Pancreas (tissue), 10 donors: Measurements from ENCODE around the gene MICAL3. TPM values are rescaled to one million over a fixed set of nuclear protein-coding genes. Genes with fewer than 3 reads are reported as not detected.

Source experiments
- ATAC-seq, 4 donors: fragments of 200-7000 bp; cut with Tn5 transposase; one replicate each; pipeline versions ENCODE4 v1.8.0 to v1.9.1; 2020; ENCODE audit warnings: mild to moderate bottlenecking in 4 of 4, moderate library complexity in 4 of 4
- DNase-seq, 6 donors: peaks; one replicate each; pipeline ENCODE4 v3.0.0-alpha.2; 2020
- FAIRE-seq: peaks from 2 replicates; lab custom pipeline; 2012; peaks lifted over from hg19 to GRCh38; lab: Jason Lieb, UNC
- H3K27ac ChIP-seq, 4 donors: fragments of 200-600 bp; sonication (generic); 1 replicate in 3 of 4; 2 replicates in 1 of 4; pipeline versions ENCODE4 v1.5.0 to v1.8.0; 2020
- H3K27me3 ChIP-seq, 4 donors: fragments of 200-600 bp; one replicate each; pipeline ENCODE4 v1.8.0; 2021
- H3K36me3 ChIP-seq, 3 donors: fragments of 200-600 bp; sonication (generic) in 1 of 3; one replicate each; pipeline versions ENCODE4 v1.5.0 to v1.8.0; 2020 to 2021
- H3K4me1 ChIP-seq, 3 donors: fragments of 200-600 bp; one replicate each; pipeline ENCODE4 v1.8.0; 2021
- H3K4me3 ChIP-seq, 4 donors: fragments of 200-600 bp; sonication (generic) in 2 of 4; one replicate each; pipeline versions ENCODE4 v1.5.0 to v1.8.0; 2020 to 2021
- H3K9me3 ChIP-seq, 4 donors: fragments of 200-600 bp; one replicate each; pipeline ENCODE4 v1.8.0; 2021
- CTCF ChIP-seq, 4 donors: fragments of 200-600 bp; sonication (generic) in 3 of 4; IDR thresholded peaks; one replicate each; pipeline versions ENCODE4 v1.5.0 to v1.8.0; 2021; ENCODE audit warnings: antibody characterized with exemption in 4 of 4
- WGBS, 2 donors: extraction: QIAGEN DNeasy Blood & Tissue Kit; methylation state at CpG; one replicate each; pipeline ENCODE4 v1.1.7; 2013; 5-methylcytosine and 5-hydroxymethylcytosine counted together
- intact Hi-C, 3 donors: fragments of 100-400 bp; cut with DNase I; formaldehyde crosslinking; loops; one replicate each; pipeline versions ENCODE4 v1.11.1 to v1.14.2; 2022
- polyA plus RNA-seq, 2 donors: library from polyadenylated mRNA; stranded (reverse); fragments of 200-250 nt; gene quantifications; one replicate each; pipeline ENCODE4 v1.2.3, GENCODE V29; 2013
- total RNA-seq, 6 donors: library from RNA; stranded (reverse); fragmentation: NEBNext Ultra II Directional in 4 of 6; extraction: Animal tissue kit (Norgen Biotek cat#: 25700) in 4 of 6; gene quantifications; one replicate each; pipeline versions ENCODE4 v1.2.1 to v1.2.4, GENCODE V29; 2021 to 2023
- donor health status: healthy with polysubstance abuse.
- donor health status: DM: no; HTN: no; CAD: no; lungs with moderate emphysema.
- donor health status: DM: no; HTN: no; CAD: no.
- donor health status: control.
- donor health status: control.
- donor health status: Bipolar disorder and iron deficiency.
- donor health status: DM: yes; HTN: yes; CAD: no.
- donor health status: DM: no; HTN: no; CAD: no.
- donor health status: DM: no; HTN: no; CAD: no.
- donor health status: DM: yes; HTN: yes; CAD: no.

MICAL3 gene
- total and polyA plus RNA-seq, 8 donors, result 5.9 to 56.8 (median 25.5) TPM

DNA sequence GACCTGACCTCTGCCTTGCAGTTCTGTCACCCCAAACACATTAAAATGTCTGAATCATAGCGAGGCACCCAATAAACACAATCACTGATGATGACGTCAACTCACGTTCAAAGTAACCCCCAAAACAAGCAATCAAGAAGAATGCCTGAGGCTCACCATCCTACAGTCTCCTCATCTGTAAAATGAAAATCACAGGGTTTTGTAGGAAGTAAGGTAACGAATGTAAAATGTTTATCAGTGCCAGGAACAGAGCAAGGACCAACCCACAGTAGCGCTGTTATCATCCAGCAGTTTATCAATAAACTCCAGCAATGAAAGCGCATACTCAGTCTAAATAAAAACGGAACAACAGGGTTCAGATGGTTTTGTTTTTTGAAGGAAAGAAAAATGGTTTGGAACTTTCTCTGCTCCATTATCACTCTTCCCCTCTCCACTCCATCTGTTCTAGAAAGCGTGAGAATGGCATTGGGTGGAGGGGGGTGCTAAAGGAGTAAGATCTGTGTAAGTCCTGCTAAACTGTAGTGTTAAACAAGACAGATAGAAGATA lies 110.5 kb downstream of the MICAL3 start:
- FAIRE-seq (no peak), ATAC-seq (no peak), DNase-seq (no peak)
- H3K4me1 ChIP-seq, result peaks cover 0 to 10% (median 0%) of the 10 kb centered on the region in 3 donors
- H3K9me3 ChIP-seq, result no peaks in the 10 kb centered on the region
- no peak overlapping the region for H3K27ac ChIP-seq
- no peak for TF ChIP-seq CTCF (IDR thresholded peaks at IDR 0.05)
- H3K4me3 ChIP-seq, result no peak overlapping the region
- 85 to 86% methylated on average over 8 of the region's 8 CpGs for WGBS, 2 donors
- intact Hi-C loops, result no loop called here
- no peaks in the 10 kb centered on the region for H3K36me3 ChIP-seq
- H3K27me3 ChIP-seq, result no peaks in the 10 kb centered on the region

DNA sequence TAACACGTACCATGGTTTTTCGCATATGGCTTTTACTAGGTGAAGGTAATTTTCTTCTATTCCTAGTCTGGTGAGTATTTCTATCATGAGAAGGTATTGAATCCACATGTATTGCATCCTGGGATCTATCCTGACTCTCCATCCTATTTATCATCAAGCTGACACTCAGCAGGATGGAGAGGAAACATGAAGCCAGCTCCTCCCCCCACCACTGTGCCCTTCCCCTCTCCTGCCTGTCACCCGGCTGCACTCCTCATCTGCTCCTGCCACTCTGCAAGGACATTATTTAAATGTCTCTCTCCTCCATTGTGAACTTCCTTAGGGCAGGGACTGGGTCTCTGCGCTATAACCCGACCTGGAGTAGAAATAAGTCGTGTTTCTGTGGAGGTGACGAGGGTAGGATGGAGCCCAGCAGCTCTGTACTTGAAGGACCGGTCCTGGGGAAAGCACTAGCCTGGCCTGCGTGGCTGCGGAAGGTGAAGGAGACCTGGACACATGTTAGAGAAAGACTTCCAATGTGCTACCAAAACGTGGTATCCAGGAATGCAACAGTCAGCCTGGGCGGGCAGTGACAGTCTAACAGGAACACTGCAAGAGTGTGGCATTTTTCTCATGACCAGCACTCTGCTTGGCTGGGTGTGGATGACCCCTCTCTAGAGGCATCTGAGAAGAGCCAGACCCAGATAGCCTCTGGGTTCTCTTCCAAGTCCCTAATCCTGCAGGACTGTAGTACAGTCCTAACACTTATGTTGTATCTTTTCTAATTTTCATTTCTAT lies 111.2 kb downstream of the MICAL3 start:
- no peak for FAIRE-seq
- H3K36me3 ChIP-seq, result no peaks in the 10 kb centered on the region
- no peak for ATAC-seq
- H3K4me1 ChIP-seq, result peaks cover 0 to 10% (median 0%) of the 10 kb centered on the region in 3 donors
- no peak for DNase-seq
- intact Hi-C loops, result no loop called here
- no peak overlapping the region for H3K4me3 ChIP-seq
- no peak overlapping the region for H3K27ac ChIP-seq
- no peak for TF ChIP-seq CTCF (IDR thresholded peaks at IDR 0.05)
- whole genome bisulfite sequencing, 2 donors, result 79 to 83% methylated on average over 12 of the region's 12 CpGs
- no peaks in the 10 kb centered on the region for H3K27me3 ChIP-seq
- no peaks in the 10 kb centered on the region for H3K9me3 ChIP-seq

- Histone ChIP-seq H3K9me3 (no peaks in the 10 kb centered on the region), H3K27me3 (no peaks in the 10 kb centered on the region), H3K27ac (no peak overlapping the region), H3K4me3 (no peak overlapping the region), H3K4me1 (peaks cover 0 to 10% (median 0%) of the 10 kb centered on the region in 3 donors), H3K36me3 (no peaks in the 10 kb centered on the region)
- no peak for ATAC-seq
- FAIRE-seq, result no peak
- DNase-seq, result no peak
- WGBS, 2 donors, result 97 to 99% methylated on average over 4 of the region's 4 CpGs
- TF ChIP-seq CTCF (IDR thresholded peaks at IDR 0.05), result no peak
- intact Hi-C loops, result no loop called here
Observed at GRCh38 chr22:17911887-17912286, 112.5 kb downstream of the MICAL3 start.

- TF ChIP-seq CTCF (IDR thresholded peaks at IDR 0.05), result no peak
- H3K27me3 ChIP-seq, result no peaks in the 10 kb centered on the region
- intact Hi-C loops, result no loop called here
- ATAC-seq (no peak), FAIRE-seq (no peak), DNase-seq (no peak)
- peaks cover 0 to 10% (median 0%) of the 10 kb centered on the region in 3 donors for H3K4me1 ChIP-seq
- H3K4me3 ChIP-seq, result no peak overlapping the region
- 84 to 96% methylated on average over 6 of the region's 6 CpGs for WGBS, 2 donors
- peak overlapping the region in 2 of 4 donors; percentile 7 to 63 for H3K27ac ChIP-seq
- no peaks in the 10 kb centered on the region for H3K9me3 ChIP-seq
- H3K36me3 ChIP-seq, result no peaks in the 10 kb centered on the region
Observed at GRCh38 chr22:17911312-17911705, 113.1 kb downstream of the MICAL3 start.
